ENCODE data around the gene LTK. TPM values are rescaled to one million over a fixed set of nuclear protein-coding genes. Genes with fewer than 3 reads are reported as not detected.

LTK gene
- total RNA-seq, 1 donor from 2014 or later: 0.55 TPM

DNA sequence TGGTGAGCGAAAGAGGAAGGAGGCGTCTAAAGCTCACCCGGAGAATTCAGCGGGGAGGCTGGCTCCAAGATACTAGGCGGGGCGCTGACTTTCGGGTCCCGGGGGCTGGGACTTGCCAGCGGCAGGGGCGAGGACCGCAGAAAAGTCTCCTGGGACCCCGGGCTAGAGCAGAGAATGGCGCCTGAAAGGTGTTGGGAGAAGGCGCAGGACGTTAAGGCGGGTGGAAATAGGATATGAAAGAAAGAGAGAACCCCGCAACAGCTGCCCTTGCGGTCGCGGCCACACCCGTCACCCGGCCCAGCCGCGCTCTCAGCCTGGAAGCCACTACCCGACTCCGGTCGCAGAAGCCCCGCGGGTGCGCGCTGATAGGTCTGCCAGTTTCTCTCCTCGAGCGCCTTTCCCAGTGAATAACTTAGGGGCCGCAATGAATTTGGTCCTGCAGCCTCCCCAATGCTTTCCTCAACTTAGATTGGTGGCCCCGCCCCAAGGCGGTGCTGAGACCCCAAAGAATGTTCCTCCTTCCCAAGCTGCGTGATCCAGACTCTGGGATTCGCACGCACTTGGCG, 604 bp downstream of the LTK start:
- H3K9me3 Mint-ChIP-seq (ENCODE audit: low read depth): no peaks in the 10 kb centered on the region
- peaks cover 1% of the 10 kb centered on the region for H3K4me1 Mint-ChIP-seq (ENCODE audit: low read depth)
- no peak overlapping the region for H3K27ac Mint-ChIP-seq
- H3K4me3 Mint-ChIP-seq (ENCODE audit: low read depth): peak overlapping the region; percentile 65
- TF ChIP-seq, protein P1, sequence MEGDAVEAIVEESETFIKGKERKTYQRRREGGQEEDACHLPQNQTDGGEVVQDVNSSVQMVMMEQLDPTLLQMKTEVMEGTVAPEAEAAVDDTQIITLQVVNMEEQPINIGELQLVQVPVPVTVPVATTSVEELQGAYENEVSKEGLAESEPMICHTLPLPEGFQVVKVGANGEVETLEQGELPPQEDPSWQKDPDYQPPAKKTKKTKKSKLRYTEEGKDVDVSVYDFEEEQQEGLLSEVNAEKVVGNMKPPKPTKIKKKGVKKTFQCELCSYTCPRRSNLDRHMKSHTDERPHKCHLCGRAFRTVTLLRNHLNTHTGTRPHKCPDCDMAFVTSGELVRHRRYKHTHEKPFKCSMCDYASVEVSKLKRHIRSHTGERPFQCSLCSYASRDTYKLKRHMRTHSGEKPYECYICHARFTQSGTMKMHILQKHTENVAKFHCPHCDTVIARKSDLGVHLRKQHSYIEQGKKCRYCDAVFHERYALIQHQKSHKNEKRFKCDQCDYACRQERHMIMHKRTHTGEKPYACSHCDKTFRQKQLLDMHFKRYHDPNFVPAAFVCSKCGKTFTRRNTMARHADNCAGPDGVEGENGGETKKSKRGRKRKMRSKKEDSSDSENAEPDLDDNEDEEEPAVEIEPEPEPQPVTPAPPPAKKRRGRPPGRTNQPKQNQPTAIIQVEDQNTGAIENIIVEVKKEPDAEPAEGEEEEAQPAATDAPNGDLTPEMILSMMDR (IDR thresholded peaks at IDR 0.05; ENCODE audit: unreplicated experiment): no peak
- peaks cover 51% of the 10 kb centered on the region for H3K27me3 Mint-ChIP-seq
- peaks cover 10% of the 10 kb centered on the region for H3K36me3 Mint-ChIP-seq (ENCODE audit: insufficient read depth)
- DNase-seq (ENCODE audit: low spot score, unreplicated experiment): no peak

DNA sequence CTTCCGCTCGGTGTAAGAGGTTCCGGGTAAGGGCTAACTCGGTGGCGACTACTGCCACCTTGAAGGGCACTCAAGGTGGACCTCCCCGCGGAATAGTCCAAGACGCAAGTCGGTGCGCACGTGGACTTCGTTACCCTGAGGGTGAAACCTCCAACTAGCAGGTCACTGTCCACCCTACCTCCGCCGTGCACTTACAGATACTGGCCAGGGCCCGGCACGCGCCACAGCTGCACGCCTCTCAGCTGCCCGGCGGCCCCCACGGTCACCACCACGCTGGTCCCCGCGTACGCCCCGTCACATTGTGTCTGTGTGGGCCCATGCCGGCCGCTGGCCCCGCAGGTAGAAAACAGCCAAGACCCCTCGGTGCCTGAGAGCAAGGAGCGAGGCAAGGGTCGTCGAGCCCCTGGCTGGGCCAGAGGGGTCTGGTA, 1.1 kb downstream of the LTK start:
- Mint-ChIP-seq H3K9me3 (ENCODE audit: low read depth) (no peaks in the 10 kb centered on the region), H3K27me3 (peaks cover 56% of the 10 kb centered on the region), H3K4me1 (ENCODE audit: low read depth) (peaks cover 1% of the 10 kb centered on the region), H3K27ac (no peak overlapping the region), H3K4me3 (ENCODE audit: low read depth) (peak overlapping the region; percentile 65), H3K36me3 (ENCODE audit: insufficient read depth) (peaks cover 8% of the 10 kb centered on the region)
- DNase-seq (ENCODE audit: low spot score, unreplicated experiment): no peak
- TF ChIP-seq, protein P1 (IDR thresholded peaks at IDR 0.05; ENCODE audit: unreplicated experiment): no peak

DNA sequence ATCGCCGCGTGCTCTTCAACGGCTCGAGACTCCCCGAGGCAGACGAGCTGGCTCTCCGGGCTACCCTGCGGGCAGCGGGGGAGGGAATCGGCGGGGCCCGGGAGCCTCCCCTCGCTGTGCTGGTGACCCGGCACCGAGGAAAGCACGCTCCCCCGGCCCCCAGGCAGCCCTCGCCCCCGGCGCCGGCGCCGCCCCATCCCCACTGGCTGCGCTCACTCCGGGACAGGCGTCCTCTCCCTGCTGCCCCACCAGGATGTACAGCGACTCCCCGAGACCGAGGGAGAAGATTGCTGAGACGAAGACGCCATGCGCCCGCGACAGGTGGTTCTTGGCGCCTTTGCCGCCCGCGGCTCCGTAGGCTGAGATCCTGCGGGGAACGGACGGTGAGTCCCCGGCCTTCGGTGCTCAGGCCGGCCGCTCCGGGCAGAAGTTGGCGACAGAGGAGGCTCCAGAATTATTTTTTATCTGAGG, 1.7 kb downstream of the LTK start:
- DNase-seq (ENCODE audit: low spot score, unreplicated experiment): no peak

DNA sequence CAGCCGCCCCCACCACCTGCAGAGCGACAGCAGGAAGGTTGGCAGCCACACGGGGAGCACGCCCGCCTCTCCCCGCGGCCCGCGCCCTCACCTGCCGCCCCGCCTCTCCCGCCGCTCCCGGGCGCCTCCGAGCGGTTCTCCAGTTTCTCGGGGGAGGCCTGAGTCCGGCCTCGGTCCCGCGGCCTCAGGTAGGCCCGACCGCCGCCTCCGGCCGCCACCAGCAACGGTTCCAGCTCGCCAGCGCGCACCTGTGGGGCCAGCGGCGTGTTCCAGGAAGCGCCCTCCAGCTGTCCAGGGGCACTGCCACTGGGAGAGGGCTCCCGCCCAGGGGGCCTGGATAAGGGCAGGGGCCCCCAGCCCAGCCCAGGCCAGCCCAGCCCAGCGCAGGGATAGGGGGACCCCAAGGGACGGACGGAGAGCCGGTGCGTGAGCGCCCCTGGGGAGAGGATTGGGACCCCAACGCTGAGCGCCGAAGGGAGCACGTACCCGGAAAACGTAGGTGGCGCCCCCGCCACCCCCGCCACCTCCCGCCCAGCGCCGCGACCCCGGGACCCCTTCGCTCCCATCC, 2.2 kb downstream of the LTK start:
- Mint-ChIP-seq H3K4me3 (ENCODE audit: low read depth) (no peak overlapping the region), H3K36me3 (ENCODE audit: insufficient read depth) (peaks cover 1% of the 10 kb centered on the region), H3K4me1 (ENCODE audit: low read depth) (peaks cover 1% of the 10 kb centered on the region), H3K27me3 (peaks cover 67% of the 10 kb centered on the region), H3K27ac (no peak overlapping the region), H3K9me3 (ENCODE audit: low read depth) (no peaks in the 10 kb centered on the region)
- peak; percentile 37 for DNase-seq (ENCODE audit: low spot score, unreplicated experiment)
- TF ChIP-seq, protein P1 (IDR thresholded peaks at IDR 0.05; ENCODE audit: unreplicated experiment): peak; percentile 9

More for the DNA sequence above, 1.7 kb downstream of the LTK start:
- H3K4me3 Mint-ChIP-seq (ENCODE audit: low read depth): no peak overlapping the region
- peaks cover 1% of the 10 kb centered on the region for H3K4me1 Mint-ChIP-seq (ENCODE audit: low read depth)
- TF ChIP-seq, protein P1 (IDR thresholded peaks at IDR 0.05; ENCODE audit: unreplicated experiment): no peak
- peaks cover 6% of the 10 kb centered on the region for H3K36me3 Mint-ChIP-seq (ENCODE audit: insufficient read depth)
- H3K9me3 Mint-ChIP-seq (ENCODE audit: low read depth): no peaks in the 10 kb centered on the region
- peaks cover 62% of the 10 kb centered on the region for H3K27me3 Mint-ChIP-seq
- no peak overlapping the region for H3K27ac Mint-ChIP-seq

DNA sequence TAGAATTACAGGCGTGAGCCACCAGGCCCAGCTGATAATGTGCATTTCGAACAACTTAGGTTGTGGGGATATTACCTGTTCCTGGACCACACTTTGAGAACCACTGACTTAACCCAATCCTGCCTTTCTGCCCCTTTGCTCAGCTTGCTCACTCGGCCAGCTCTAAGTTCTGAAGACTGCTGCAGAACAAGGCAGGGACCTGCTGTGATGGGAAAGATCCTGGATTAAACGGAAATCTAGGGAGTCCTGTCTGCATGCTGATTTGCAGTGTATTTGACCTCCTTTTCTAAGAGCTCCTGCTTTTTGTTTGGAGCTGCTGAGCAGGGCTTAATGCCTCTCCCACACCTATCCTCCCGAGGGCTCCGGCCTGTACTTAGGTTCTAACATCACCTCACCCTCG, 2.9 kb downstream of the LTK start:
- Mint-ChIP-seq H3K27me3 (peaks cover 74% of the 10 kb centered on the region), H3K36me3 (ENCODE audit: insufficient read depth) (no peaks in the 10 kb centered on the region), H3K4me3 (ENCODE audit: low read depth) (no peak overlapping the region), H3K4me1 (ENCODE audit: low read depth) (peaks cover 1% of the 10 kb centered on the region), H3K9me3 (ENCODE audit: low read depth) (no peaks in the 10 kb centered on the region), H3K27ac (no peak overlapping the region)
- no peak for DNase-seq (ENCODE audit: low spot score, unreplicated experiment)
- TF ChIP-seq, protein P1 (IDR thresholded peaks at IDR 0.05; ENCODE audit: unreplicated experiment): no peak

Data from progenitor cell of endocrine pancreas (in vitro differentiated cells).